Measurements from ENCODE around the gene RPS23.

RPS23 gene

DNA sequence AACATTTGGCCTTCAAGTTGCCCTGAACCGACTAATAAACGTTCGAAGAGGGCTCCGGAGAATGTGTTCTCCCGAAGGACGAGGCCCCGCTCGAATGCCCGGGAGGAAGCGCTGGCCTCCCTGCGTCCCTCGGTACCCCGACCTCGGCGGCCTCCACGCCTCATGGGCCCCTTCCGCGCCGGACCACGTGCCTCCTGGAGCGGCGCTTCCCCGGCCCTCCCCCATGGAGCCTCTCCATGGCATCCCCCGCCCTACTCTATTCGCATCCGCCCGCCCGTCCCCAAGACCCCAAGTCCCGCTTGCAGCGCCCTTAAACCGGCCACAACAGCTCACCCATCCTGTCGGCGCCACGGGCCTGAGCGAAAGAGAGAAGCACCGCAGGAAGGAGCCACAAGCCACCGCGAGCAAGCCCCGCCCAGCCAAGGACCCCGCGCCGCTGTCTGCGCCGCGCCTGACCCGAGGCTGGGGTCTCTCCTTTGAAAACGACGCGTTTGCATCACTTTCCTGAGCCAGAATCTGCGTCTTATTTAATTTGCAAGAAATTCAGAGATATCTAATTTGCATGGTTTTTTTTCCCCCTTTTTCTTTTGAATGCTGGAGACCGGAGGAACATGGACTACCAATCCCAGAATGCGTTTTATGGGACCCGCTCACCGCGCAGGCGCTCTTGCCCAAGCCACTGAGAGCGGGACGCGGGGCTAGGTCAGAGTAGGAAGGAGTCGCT lies at the start of gene RPS23:
RPS23 (minus strand) TSS at position 368 of the 724 bp plus-strand sequence; CDS start at position 337, 31 bp downstream.
- DNase-seq: peak; percentile 89

DNA sequence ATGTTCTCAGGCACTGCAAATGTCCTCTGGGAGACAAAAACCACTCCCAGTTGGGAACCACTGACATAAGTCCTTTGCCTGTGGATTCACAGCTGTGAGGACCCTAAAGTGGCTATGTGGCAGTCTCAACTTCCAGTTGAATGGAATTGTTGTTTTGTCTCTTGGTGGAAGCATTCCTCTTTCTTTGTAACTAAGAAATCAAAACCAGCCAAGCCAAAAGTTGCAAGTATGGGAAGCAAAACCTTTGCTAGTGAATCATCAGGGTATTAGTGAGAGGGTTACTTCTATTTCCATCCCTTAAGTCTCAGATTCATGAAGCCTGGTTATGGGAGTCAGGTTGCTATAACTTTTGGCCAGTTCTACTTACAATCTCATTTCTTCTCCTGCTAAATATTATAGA lies 49.8 kb upstream of the RPS23 start:
- DNase-seq: no peak

DNA sequence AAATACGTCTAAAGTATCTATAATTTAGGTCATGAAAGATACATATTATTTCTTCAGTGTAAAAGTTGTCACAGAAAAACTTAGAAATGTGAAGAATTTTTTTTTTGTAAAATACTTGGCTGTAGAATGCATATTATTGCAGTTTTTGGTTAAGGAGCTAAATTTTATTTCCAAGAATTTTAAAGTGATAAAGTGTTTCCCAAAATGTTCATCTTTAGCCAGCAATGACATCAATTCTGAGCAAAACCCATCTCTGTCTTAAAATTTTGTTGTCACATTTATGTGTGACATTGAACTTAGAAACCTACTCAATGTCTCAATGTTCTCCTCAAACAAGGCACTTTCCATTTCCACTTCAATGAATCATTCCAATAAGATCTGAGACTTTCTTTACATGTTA lies 47.8 kb upstream of the RPS23 start:
- DNase-seq: no peak

DNA sequence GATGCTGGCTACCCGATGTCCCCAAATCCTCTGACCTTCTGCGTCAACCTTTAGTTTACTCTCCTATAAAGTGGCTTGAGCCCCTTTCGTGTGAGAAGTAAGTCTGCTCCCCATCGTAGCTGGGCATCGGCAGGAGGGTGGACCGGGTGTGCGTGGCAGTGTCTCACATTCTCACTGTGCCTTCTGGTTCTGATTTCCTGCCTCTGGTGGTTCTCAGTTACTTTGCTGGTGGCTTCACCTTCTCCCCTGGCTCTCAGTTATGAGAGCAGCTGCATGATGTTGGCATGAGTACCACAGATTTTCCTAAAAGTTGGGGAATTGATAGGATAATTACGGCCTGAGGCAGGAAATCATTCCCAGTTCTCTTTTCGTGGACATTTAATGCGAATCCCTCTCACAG lies 47.0 kb upstream of the RPS23 start:
- DNase-seq: no peak

DNA sequence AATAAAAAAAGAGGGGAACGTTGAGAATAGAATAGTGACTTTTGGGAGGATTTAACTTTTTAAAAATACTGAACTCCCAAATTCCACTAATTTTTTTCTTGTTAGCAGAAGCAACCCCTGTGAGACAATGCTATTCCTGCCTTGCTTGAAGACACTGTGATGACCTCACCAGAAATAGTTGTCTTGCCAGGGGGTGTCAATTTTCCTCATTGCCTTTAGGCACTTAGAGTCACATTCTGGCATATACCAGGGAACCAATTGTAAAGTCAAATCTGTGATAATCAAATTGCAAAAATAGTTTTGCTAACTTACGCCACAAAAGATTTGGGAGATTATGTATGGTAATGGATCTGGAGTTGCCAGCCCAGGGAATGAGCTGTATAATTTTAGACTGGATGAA lies 42.8 kb upstream of the RPS23 start:
- DNase-seq: no peak

DNA sequence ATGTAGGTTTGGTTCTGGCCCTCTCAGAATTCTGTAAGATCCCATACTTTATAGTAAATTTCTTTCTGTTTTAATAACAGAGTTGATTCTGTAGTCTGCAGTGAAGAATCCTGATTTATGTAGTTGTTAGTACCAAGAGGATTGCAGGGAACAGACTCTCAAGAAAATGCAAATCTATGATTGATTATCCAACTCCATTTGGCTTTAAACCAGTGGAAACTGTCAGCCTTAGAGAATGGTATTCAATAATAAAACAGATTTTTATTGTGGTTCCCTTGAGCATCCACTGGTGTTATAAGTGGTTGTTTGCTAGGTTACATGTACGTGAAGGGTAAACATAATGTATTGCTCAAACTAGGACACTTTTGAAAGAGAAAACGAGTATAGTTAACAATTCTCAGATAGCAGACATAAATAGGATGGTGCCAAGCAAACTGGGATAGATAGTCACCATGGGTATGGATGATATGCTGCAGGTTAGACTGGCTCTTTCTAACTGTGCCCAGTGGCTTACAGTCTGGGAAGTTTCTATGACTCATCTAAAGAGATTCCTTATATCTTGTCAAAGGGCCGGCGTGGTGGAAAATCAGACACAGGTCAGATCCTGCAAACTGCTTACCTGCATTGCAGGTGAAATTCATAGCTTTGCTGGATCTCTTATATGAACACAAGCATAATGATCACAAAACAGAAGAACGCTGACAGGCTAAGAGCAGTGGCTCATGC lies 41.7 kb upstream of the RPS23 start:
- DNase-seq: no peak

DNA sequence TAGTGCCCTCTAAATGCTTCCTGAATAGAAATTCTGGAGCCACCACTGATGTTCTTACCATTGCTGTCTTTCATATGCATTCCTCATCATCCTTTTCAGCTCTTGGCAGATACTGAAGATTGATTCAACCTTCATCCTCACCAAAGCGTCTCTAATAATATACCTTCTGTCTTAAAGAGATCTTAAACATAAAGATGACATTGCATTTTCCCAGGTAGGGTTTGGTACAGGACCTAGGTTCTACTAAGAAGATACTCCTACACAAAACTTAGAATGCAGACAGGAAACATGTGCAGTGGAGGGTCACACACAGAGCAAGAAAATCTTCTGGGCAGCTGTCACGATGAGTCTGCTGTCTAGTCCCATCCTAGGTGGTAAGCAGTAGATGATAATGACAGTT lies 41.0 kb upstream of the RPS23 start:
- DNase-seq: no peak

DNA sequence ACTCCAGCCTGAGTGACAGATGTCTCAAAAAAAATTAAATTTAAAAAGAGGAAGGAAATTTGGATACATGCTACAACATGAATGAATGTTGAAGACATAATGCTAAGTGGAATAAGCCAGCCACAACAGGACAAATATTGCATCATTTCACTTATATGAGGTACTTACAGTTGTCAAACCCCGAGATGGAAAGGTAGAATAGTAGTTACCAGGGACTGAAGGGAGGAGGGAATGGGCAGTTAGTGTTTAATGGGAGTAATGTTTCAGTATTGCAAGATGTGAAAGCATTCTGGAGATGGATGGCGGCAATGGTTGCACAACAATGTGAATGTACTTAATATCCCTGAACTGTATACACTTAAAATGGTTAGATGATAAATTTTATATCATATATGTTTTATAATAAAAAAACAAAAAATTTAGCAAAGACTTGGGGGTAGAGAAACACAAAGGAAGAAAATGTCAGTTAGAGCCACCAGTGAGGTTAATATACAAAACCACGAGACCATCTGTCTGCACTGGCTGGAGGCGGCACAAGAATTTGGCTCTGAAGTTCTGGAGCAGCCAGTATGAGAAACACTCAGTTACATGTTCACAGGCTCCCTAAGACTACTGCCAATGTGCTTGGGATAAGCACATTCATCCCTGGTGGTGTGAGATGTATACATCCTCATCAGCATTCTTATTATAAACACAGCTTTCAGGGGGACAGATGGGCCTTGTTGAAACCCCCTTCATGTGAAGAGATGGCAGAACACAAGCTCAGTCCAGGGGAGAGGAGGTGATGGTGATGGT lies 37.0 kb upstream of the RPS23 start:
- no peak for DNase-seq

DNA sequence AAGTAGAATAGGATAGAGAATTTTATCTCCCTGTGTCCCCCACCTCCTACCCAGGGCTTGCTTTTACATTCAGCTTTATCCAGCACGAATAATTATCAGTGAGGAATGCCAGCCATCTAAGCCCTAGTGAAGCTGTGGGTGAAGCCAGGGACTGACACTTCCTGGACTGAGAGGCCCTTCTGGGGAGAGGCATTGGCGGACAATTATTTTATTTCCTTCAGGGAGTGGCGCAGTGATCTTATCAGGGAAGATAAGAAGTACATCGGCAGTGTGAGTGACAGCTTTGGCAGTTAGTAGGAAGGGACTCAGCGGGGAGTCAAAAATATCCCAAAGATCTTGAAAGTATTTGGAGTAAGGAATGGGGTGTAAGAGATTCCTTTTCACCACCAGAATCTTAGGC lies 34.9 kb upstream of the RPS23 start:
- DNase-seq: no peak

DNA sequence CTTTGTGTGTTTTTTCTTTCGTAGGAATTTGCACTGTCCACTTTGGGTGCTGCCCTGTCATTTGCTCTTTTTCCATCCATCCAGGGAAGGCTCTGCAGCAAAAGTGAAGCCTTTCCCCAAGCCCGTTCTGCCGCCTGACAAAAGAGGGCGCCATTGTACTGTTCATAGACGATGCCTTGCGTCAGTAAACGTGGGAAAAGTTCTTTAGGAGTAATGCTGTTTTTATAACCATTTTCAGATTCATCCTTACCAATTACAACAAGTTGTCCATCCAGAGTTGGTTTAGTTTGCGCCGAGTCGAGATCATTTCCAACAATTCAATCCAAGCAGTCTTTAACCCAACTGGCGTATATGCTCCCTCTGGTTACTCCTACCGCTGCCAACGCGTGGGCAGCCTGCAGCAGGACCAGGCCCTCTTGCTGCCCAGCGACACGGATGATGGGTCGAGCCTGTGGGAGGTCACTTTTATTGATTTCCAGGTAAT lies 34.3 kb upstream of the RPS23 start:
- DNase-seq: peak; percentile 26

DNA sequence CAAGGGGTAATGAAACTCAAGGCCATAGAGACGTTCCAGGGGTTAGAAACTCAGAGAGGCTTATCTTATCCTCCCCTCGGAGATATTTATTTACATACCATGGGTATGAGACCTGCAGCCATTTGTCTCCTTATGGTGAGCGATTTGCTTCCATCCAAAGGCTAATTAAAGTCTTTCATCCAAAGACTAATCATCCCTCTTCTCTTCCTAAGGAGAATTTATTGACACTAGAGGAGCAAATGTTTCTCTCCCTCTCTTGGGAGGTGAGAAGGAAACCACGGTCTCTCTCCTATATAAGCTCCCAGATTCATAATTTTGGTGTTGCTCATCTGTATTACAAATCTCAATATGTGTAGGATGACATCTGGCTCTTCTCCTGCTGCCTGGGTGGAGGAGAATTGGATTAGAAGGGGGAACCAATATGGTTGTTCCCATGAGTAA lies 31.0 kb upstream of the RPS23 start:
- DNase-seq: no peak

DNA sequence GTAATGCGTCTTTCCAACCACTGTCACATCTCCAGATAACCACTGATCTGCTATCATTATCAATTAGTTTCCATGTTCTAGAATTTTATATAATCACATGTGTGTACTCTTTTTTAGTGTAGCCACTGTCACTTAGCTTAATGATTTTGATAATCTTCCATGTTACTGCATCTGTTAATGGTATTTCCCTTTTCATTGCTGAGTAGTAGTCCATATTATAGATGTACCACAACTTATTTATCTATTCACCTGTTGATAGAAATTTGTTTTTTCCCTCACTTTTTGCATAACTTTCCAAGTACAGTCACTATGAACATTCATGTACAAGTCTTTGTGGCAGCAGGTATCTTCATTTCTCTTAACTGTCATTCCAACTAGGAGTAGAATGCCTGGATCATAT lies 30.3 kb upstream of the RPS23 start:
- DNase-seq: no peak

DNA sequence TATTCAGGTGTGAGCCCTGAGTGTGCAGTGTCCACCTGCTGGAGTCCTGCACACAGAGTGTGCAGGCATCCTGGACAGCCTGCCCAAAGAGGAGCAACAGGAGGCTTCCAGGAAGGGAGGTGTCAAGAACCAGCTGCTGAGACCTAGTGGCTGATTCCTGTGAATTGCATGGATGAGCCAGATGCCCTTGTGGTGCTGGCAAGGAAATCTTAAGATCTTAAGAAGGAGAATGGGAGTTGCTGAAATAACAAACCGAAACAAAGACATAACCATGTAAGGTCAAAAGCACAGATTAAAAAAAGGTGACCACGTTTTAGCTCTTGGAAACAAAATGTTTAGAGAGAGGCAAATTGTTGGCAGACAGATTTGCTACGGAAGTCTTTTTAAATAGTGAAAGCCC lies 29.3 kb upstream of the RPS23 start:
- DNase-seq: no peak

DNA sequence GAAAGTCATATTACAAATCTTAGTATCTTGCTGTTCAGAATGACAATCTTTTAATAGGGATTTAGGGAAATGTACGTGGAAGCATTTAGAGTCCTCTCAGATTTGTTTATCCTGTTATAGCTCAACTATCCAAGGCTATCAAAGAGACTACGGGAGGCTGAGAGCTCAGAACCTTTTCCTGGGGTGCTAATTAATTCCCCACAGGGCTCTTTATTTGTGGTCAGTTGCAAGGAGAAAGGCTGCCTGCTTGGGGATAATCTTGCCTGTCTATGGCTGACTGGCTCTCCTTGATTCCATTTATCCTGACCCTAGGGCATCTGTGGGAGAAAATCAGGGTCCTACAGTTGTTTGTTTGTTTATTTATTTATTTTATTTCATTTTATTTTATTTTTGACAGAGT lies 28.0 kb upstream of the RPS23 start:
- no peak for DNase-seq

DNA sequence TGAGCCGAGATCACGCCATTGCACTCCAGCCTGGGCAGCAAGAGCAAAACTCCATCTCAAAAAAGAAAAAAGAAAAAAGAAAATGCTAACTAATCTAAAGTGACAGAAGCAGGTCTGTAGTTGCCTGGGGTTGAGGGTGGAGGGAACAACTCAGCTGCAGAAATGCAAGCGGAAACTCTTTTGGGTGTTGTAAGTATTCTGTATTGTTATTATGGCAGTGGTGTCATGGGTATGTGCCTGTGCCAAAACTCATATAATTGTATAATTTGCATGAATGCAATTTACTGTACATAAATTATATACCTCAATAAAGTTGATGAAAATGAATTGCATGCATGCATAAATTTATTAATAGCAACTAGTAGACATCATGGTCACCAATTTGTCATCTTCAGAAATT lies 23.0 kb upstream of the RPS23 start:
- DNase-seq: no peak

DNA sequence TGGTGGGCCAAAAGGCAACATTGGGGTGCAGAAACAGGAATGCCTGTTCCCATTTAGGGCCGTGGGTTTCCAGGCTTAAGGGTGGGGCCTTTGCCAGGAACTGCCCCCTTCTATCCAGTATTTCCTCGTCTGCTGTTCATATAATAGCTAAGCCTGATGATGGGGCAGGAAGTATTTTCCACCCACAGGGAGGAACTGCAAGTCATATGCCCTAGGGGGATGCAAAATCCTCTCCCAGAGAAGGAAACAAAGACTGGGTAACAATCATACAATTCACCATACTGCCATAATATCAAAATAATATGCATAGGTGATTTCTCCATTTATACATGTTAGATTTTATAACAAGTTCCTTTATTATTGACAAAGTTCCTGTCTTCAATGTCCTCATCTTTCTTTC lies 20.5 kb upstream of the RPS23 start:
- DNase-seq: no peak

DNA sequence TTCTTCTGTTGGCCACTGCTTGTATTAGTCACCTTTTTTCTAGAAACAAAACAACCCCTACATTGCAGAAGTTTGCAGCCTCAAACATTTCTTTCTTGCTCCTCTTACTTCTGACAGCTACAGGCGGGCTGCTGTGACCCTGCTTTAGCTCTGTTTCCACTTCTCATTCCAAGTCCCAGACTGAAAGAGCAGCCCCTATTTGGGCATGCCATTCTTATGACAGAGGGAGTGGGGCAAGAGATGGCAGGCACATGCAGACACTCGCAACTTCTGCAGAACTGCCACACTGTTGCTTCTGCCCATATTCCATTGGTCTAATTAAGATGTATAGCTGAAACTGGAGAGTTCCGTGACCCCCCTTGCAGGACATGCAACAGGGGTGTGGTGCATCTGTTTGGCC lies 19.6 kb upstream of the RPS23 start:
- DNase-seq: no peak

DNA sequence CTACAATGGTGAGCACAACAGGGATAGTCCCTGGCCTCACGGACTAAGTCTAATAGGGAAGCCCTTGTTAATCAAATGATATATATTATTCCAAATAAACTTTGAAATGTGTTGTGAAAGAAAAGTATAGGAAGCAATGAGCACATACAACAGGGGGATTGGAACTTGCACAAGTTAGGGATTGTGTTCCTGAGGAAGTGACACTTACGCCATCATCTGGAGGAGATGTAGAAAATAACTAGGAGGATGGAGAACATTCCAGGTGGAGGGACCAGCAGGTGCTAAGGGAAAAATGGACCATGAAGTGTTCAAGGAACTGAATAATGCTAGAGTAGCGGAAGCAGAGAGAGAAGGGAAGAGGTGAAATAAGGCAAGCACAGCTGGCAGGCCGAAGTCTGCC lies 18.8 kb upstream of the RPS23 start:
- DNase-seq: no peak

DNA sequence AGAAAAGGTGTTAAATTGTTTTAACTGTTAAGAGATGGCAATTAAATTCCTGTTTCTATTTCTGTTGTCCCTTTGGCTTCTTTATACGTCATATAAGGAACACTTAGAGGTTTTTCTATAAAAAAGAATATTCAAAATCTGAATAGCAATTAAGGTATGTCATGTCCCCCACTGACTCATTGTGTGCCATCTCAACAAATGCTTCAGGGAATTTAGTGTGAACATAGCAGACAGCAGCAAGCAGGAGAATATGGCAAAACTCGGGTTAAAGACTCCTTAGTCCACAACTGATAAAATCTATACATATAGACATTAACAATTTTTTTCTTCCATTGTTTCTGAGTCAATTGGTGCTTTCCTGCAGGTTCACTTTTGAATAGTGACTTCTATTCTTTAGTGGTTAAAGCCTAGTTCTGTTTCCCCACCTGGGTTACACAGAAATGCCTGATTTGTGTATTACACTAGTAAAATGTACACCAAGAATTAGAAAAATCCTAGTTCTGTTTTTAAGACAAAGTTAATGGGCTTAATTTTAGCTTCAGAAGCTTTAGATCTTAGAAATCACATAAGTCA lies 17.9 kb upstream of the RPS23 start:
- DNase-seq: no peak

DNA sequence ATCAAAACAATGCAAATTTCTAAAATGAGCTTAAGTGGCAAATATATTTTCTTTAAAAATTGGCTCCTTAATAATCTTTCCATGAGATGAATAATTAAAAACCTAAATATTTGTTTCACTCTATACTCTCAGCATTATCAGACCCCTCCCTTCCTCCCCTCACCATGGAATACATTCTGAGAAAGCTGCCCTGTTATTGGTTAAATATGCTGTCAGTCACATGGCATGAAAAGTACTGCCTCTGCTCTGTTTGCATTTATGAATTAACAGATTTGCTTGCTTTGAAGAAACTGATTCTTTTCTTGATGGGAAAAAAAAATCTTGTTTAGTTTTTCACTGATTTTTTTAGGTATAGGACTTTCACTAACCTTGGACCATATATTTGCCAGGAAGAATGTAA lies 17.0 kb upstream of the RPS23 start:
- no peak for DNase-seq

DNA sequence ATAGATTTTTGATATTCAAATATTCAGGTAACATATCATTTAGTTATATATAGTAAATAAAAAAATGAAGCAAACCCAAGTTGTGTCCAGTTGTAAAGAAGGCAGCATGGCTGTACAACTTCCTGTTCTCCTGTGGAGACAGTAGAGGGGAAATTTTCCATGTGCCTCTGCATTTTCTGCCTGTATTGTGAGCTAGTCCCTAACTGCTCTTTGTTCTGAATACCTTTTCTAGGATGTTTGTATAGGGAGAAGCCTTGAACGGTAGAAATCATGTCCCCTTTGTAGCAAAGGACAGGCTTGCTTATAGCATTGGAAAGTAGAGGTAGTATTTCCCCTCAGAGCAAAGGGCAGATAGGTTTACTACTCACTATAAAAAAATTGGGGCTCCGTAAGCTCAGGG lies 13.3 kb upstream of the RPS23 start:
- DNase-seq: no peak

DNA sequence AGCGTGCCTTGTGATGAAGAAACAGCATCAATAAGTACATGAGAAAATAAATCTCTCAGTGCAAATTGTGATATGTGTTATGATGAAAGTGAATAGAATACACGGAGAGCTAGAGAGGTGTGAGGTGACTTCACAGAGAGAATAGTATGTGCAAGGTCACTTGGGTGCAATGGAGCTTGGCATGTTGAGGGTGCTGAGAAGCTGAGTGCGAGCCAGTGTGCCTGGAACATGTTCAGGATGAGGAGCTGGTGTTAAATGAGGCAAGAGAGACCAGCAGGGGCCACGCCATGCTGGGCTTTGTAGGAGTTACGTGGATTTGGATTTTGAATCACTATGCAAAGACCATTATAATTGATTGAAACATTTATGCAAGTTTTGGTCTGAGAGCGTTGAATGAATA lies 12.8 kb upstream of the RPS23 start:
- no peak for DNase-seq

DNA sequence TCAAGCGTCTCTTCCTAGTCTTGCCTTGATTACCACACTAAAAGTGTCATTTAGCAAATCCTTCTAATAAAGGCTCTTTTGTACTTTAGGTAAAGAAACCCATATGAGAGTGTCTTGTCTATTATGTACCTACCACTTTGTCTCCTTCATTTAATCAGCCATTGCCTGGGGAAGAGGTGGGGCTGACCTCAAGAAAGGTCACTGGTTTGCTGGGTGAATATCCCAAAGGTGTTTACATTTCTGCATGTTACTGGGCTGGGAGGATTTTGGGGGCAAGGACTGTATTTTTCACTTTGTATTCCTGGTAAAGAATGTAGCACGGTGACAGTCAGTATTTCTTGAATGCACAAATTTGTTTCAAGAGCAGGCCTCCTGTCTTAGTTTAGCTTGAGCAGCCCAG lies 11.9 kb upstream of the RPS23 start:
- DNase-seq: no peak

All from activated naive CD4-positive, alpha-beta T cell treated with Interleukin-2 at 50 U/mL for 16 hours (primary cell).